Astrocyte (in vitro differentiated cells and primary cell): ENCODE data around the gene STAB2.

Experiments
- EZH2 ChIP-seq: IDR thresholded peaks from 2 replicates; pipeline ENCODE4 v1.6.1; 2012; ENCODE audit warnings: mild to moderate bottlenecking, low read length, inconsistent platforms; ENCODE audit not compliant: insufficient read depth
- TF ChIP-seq, protein P1 (sequence below): IDR thresholded peaks from 2 replicates; pipeline ENCODE4 v1.5.1; 2011; ENCODE audit warnings: low read depth, mild to moderate bottlenecking, inconsistent platforms, low read length, moderate library complexity; ENCODE audit not compliant: insufficient read depth

DNA sequence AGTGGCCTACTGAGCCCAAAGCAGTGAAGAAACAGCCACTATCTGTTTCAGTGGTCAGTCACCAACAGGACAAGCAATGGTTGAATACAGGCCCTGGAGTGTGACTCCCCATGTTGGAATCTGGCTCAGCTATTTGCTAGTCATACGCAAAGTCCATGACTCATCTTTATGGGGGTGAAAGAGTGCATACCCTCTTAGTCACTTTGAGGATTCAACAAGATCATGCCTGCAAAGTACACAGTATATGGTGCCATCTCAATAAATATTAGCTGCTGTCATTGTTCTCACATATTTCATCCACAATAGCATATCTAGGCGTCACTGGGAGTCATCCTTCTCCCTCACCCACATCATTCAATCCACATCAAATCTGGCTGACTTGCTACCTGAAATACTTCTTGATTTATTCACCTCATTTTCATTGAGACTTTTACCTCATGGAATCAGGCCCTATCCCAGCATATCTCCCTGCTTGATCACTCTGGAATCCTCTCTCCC is 26.4 kb upstream of the STAB2 start:
- TF ChIP-seq EZH2 = no peak
- TF ChIP-seq, protein P1, sequence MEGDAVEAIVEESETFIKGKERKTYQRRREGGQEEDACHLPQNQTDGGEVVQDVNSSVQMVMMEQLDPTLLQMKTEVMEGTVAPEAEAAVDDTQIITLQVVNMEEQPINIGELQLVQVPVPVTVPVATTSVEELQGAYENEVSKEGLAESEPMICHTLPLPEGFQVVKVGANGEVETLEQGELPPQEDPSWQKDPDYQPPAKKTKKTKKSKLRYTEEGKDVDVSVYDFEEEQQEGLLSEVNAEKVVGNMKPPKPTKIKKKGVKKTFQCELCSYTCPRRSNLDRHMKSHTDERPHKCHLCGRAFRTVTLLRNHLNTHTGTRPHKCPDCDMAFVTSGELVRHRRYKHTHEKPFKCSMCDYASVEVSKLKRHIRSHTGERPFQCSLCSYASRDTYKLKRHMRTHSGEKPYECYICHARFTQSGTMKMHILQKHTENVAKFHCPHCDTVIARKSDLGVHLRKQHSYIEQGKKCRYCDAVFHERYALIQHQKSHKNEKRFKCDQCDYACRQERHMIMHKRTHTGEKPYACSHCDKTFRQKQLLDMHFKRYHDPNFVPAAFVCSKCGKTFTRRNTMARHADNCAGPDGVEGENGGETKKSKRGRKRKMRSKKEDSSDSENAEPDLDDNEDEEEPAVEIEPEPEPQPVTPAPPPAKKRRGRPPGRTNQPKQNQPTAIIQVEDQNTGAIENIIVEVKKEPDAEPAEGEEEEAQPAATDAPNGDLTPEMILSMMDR = no peak
